ENCODE measurements around the gene PDE7B. TPM values are rescaled to one million over a fixed set of nuclear protein-coding genes. Genes with fewer than 3 reads are reported as not detected.

Gene PDE7B
- total and polyA plus RNA-seq, 2 donors from 2014 or later = 4.6 to 15.4 TPM

DNA sequence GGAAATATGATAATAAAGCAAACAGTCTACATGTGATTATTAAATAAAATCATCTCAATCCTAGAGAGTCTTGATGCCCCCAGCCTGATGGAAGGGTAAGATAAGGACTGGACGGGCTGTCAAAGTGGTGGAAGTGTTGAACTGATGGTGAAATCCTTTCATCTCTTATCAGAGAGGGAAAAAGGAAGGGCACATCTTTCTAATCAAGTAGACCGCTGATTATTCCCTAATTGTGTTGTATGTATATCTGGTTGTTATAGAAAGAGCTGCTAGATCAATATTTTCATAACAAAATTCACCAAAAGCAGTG, 184.5 kb downstream of the PDE7B start:
- H3K9ac ChIP-seq (ENCODE audit: low read length in 3 of 3) = no peak overlapping the region
- no peaks in the 10 kb centered on the region for H3K36me3 ChIP-seq (ENCODE audit: control insufficient read depth in 2 of 3, insufficient read depth in 3 of 3, low read length in 3 of 3)
- FAIRE-seq (no peak), DNase-seq (no peak)
- TF ChIP-seq, protein P1, sequence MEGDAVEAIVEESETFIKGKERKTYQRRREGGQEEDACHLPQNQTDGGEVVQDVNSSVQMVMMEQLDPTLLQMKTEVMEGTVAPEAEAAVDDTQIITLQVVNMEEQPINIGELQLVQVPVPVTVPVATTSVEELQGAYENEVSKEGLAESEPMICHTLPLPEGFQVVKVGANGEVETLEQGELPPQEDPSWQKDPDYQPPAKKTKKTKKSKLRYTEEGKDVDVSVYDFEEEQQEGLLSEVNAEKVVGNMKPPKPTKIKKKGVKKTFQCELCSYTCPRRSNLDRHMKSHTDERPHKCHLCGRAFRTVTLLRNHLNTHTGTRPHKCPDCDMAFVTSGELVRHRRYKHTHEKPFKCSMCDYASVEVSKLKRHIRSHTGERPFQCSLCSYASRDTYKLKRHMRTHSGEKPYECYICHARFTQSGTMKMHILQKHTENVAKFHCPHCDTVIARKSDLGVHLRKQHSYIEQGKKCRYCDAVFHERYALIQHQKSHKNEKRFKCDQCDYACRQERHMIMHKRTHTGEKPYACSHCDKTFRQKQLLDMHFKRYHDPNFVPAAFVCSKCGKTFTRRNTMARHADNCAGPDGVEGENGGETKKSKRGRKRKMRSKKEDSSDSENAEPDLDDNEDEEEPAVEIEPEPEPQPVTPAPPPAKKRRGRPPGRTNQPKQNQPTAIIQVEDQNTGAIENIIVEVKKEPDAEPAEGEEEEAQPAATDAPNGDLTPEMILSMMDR (IDR thresholded peaks at IDR 0.05; ENCODE audit: borderline replicate concordance, extremely low read depth, insufficient read depth) = no peak
- intact Hi-C loops (cut with DNase I) = no loop called here
- H3K27ac ChIP-seq (ENCODE audit: low read depth in 2 of 2, low read length in 2 of 2) = peak overlapping the region in 1 of 2 donors; percentile 34
- H3K4me3 ChIP-seq (ENCODE audit: low read length in 3 of 3) = no peak overlapping the region
- no peaks in the 10 kb centered on the region for H3K9me3 ChIP-seq (ENCODE audit: control insufficient read depth in 2 of 3, insufficient read depth in 1 of 3, low read length in 3 of 3)
- peaks cover 0 to 8% (median 0%) of the 10 kb centered on the region in 3 donors for H3K4me1 ChIP-seq (ENCODE audit: control insufficient read depth in 2 of 3, insufficient read depth in 2 of 3, low read depth in 1 of 3, low read length in 3 of 3)
- no peaks in the 10 kb centered on the region for H3K27me3 ChIP-seq (ENCODE audit: control insufficient read depth, insufficient read depth, low read length)

DNA sequence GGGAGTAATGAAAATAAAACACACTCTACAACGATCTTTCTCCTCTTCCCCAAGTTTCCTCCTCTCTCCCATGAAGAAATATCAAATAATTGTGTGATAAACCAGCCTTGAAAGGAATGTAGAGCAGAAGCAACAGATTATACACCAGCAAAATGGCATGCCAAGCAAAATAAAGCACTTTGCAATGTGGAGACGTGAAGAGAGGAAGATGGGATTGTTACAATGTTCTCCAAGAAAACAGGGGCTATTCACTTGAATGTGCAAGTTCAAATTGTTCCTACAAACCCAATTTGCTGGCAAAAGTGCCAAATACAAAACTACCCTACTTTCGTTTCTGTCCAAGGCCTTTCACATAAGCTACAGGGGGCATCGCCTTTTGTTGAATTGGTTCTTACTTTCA, 185.1 kb downstream of the PDE7B start:
- peak overlapping the region in 1 of 2 donors; percentile 34 for H3K27ac ChIP-seq (ENCODE audit: low read depth in 2 of 2, low read length in 2 of 2)
- no peak overlapping the region for H3K9ac ChIP-seq (ENCODE audit: low read length in 3 of 3)

DNA sequence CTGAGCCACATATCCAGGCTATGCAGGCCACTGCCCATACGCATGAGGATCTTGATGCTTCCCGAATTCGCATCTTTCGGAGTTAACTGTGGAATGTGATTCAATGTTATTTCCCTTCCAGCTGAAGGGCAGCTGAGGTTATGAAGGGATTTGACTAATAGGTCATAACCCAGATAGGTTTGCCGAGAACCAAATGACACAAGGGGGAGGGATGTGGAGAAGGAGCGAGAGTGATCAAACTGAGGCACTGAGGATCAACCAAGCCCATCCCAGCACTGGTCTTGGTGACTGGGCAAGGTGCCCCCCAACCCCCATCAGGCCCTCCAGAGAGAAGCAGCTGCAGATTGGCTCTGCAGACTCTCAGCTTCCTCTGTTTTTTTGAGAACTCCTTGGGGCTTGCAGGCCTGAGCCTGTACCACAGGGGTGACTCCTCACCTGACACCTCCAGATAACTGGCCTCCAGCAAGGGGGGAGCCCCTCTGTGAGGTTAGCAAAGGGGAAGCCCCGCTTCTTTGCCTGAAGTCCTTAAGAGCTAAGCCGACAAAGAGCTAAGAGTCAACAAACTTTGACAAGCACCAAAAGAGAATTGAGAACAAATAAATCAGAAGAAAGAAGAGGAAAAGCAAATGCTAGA, 185.9 kb downstream of the PDE7B start:
- peak overlapping the region in 2 of 3 donors; percentile 27 to 41 for H3K9ac ChIP-seq (ENCODE audit: low read length in 3 of 3)
- H3K27ac ChIP-seq (ENCODE audit: low read depth in 2 of 2, low read length in 2 of 2) = peak overlapping the region; percentile 34 to 59
- H3K4me1 ChIP-seq (ENCODE audit: control insufficient read depth in 2 of 3, insufficient read depth in 2 of 3, low read depth in 1 of 3, low read length in 3 of 3) = peaks cover 0 to 8% (median 0%) of the 10 kb centered on the region in 3 donors
- H3K36me3 ChIP-seq (ENCODE audit: control insufficient read depth in 2 of 3, insufficient read depth in 3 of 3, low read length in 3 of 3) = no peaks in the 10 kb centered on the region
- H3K9me3 ChIP-seq (ENCODE audit: control insufficient read depth in 2 of 3, insufficient read depth in 1 of 3, low read length in 3 of 3) = no peaks in the 10 kb centered on the region
- no peaks in the 10 kb centered on the region for H3K27me3 ChIP-seq (ENCODE audit: control insufficient read depth, insufficient read depth, low read length)
- TF ChIP-seq, protein P1 (IDR thresholded peaks at IDR 0.05; ENCODE audit: borderline replicate concordance, extremely low read depth, insufficient read depth) = no peak
- intact Hi-C loops (cut with DNase I) = no loop called here
- DNase-seq = no peak
- H3K4me3 ChIP-seq (ENCODE audit: low read length in 3 of 3) = peak overlapping the region in 1 of 3 donors; percentile 48
- FAIRE-seq = no peak

More for the DNA sequence above, 185.1 kb downstream of the PDE7B start:
- no peak for DNase-seq
- TF ChIP-seq, protein P1 (IDR thresholded peaks at IDR 0.05; ENCODE audit: borderline replicate concordance, extremely low read depth, insufficient read depth) = no peak
- no peaks in the 10 kb centered on the region for H3K36me3 ChIP-seq (ENCODE audit: control insufficient read depth in 2 of 3, insufficient read depth in 3 of 3, low read length in 3 of 3)
- FAIRE-seq = no peak
- intact Hi-C loops (cut with DNase I) = no loop called here
- H3K4me1 ChIP-seq (ENCODE audit: control insufficient read depth in 2 of 3, insufficient read depth in 2 of 3, low read depth in 1 of 3, low read length in 3 of 3) = peaks cover 0 to 8% (median 0%) of the 10 kb centered on the region in 3 donors
- no peaks in the 10 kb centered on the region for H3K9me3 ChIP-seq (ENCODE audit: control insufficient read depth in 2 of 3, insufficient read depth in 1 of 3, low read length in 3 of 3)
- peak overlapping the region in 1 of 3 donors; percentile 48 for H3K4me3 ChIP-seq (ENCODE audit: low read length in 3 of 3)
- no peaks in the 10 kb centered on the region for H3K27me3 ChIP-seq (ENCODE audit: control insufficient read depth, insufficient read depth, low read length)

Measured in kidney (tissue), 14 donors.